ENCODE data around the gene LHB.

Gene LHB

GRCh38 chr19:48982280-48982679 lies 34.6 kb downstream of the LHB start:
- no peak for DNase-seq (ENCODE audit: extremely low spot score)
- TF ChIP-seq, protein P1, sequence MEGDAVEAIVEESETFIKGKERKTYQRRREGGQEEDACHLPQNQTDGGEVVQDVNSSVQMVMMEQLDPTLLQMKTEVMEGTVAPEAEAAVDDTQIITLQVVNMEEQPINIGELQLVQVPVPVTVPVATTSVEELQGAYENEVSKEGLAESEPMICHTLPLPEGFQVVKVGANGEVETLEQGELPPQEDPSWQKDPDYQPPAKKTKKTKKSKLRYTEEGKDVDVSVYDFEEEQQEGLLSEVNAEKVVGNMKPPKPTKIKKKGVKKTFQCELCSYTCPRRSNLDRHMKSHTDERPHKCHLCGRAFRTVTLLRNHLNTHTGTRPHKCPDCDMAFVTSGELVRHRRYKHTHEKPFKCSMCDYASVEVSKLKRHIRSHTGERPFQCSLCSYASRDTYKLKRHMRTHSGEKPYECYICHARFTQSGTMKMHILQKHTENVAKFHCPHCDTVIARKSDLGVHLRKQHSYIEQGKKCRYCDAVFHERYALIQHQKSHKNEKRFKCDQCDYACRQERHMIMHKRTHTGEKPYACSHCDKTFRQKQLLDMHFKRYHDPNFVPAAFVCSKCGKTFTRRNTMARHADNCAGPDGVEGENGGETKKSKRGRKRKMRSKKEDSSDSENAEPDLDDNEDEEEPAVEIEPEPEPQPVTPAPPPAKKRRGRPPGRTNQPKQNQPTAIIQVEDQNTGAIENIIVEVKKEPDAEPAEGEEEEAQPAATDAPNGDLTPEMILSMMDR (IDR thresholded peaks at IDR 0.05; ENCODE audit: control extremely low read depth, extremely low read depth, low read depth, missing control alignments), result no peak
- ChIA-PET CTCF (interaction anchor here (2.4 to 10.4 kb wide), 3 partner anchors 10 to 140 kb away, joined by 6 to 129 read pairs (median 47); partner anchors contain the start of genes GYS1 and RUVBL2), POLR2A (interaction anchor here (0.8 kb wide), 1 partner anchor 110 kb away, joined by 3 read pairs; no protein-coding TSS in a partner anchor)

- POLR2A ChIA-PET, result interaction anchor here (0.8 to 2.6 kb wide), 2 partner anchors 10 to 13 kb away, joined by 3 to 28 read pairs; partner anchors contain the start of gene FTL
- CTCF ChIA-PET, result interaction anchor here (1.2 to 10.4 kb wide), 5 partner anchors 10 to 189 kb away, joined by 6 to 129 read pairs (median 16); partner anchors contain the start of genes GYS1 and RUVBL2
- no peak for DNase-seq (ENCODE audit: extremely low spot score)
- TF ChIP-seq, protein P1 (IDR thresholded peaks at IDR 0.05; ENCODE audit: control extremely low read depth, extremely low read depth, low read depth, missing control alignments), result no peak
Measured at GRCh38 chr19:48977061-48977460, 39.8 kb downstream of the LHB start.

GRCh38 chr19:48975947-48976847 lies 40.7 kb downstream of the LHB start:
- CTCF ChIA-PET, result interaction anchor here (1.2 to 10.4 kb wide), 5 partner anchors 9 to 188 kb away, joined by 3 to 129 read pairs (median 16); partner anchors contain the start of genes GYS1 and RUVBL2
- TF ChIP-seq, protein P1 (IDR thresholded peaks at IDR 0.05; ENCODE audit: control extremely low read depth, extremely low read depth, low read depth, missing control alignments), result no peak
- DNase-seq (ENCODE audit: extremely low spot score), result no peak
- POLR2A ChIA-PET, result interaction anchor here (0.5 to 2.6 kb wide), 3 partner anchors 10 to 85 kb away, joined by 3 to 28 read pairs (median 4); partner anchors contain the start of gene FTL

DNA sequence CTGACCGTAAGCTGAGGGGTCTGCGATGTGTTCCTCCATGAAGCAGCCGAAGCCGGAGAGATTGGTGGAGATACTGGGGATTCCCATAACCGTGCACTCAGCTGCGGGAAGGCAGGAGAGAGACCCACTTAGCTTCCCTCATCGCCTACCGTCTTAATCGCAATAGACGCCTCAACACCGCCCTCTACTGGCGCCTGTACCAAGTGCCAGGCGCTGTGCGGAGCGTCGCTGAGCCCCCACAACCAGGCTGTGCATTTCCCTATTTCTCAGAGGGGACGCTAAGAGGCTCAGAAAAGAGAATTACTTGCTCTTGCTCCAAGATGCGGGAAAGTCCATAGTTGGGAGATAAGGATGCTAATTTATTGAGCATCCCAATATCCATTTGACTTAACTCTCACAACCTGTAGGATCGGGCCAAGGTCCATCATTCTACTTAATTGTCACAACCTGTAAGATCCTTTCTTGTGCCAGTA lies 45.9 kb downstream of the LHB start:
- POLR2A ChIA-PET, result interaction anchor here (0.6 to 1.7 kb wide), 8 partner anchors 8 to 149 kb away, joined by 3 to 10 read pairs (median 4); no protein-coding TSS in a partner anchor
- DNase-seq (ENCODE audit: extremely low spot score), result peak; percentile 77
- CTCF ChIA-PET, result interaction anchor here (0.6 to 6.3 kb wide), 46 partner anchors 9 to 325 kb away, joined by 3 to 53 read pairs (median 4); partner anchors contain the start of genes BAX, BCAT2, CA11 and DHDH
- TF ChIP-seq, protein P1 (IDR thresholded peaks at IDR 0.05; ENCODE audit: control extremely low read depth, extremely low read depth, low read depth, missing control alignments), result peak; percentile 93

GRCh38 chr19:48970139-48970766 lies 46.6 kb downstream of the LHB start:
- TF ChIP-seq, protein P1 (IDR thresholded peaks at IDR 0.05; ENCODE audit: control extremely low read depth, extremely low read depth, low read depth, missing control alignments), result no peak
- no peak for DNase-seq (ENCODE audit: extremely low spot score)
- ChIA-PET CTCF (interaction anchor here (0.6 to 6.3 kb wide), 46 partner anchors 8 to 324 kb away, joined by 3 to 53 read pairs (median 4); partner anchors contain the start of genes BAX, BCAT2, CA11 and DHDH), POLR2A (interaction anchor here (0.6 to 1.7 kb wide), 9 partner anchors 8 to 149 kb away, joined by 3 to 10 read pairs (median 4); no protein-coding TSS in a partner anchor)
